Stimulated activated CD8-positive, alpha-beta memory T cell treated with anti-CD3 and anti-CD28 coated beads, Interleukin-7, amount 100 ng/mL, for 48 hours (primary cell): ENCODE measurements around the gene GPR132.

Experiments
- DNase-seq, 2 donors: peaks; one replicate each; pipeline ENCODE4 v3.0.0-alpha.2; 2020; ENCODE audit warnings: low read depth in 1 of 2; ENCODE audit errors: extremely low read depth in 1 of 2

Gene GPR132

GRCh38 chr14:105023791-105024480 is 41.3 kb downstream of the GPR132 start:
- DNase-seq: no peak

DNA sequence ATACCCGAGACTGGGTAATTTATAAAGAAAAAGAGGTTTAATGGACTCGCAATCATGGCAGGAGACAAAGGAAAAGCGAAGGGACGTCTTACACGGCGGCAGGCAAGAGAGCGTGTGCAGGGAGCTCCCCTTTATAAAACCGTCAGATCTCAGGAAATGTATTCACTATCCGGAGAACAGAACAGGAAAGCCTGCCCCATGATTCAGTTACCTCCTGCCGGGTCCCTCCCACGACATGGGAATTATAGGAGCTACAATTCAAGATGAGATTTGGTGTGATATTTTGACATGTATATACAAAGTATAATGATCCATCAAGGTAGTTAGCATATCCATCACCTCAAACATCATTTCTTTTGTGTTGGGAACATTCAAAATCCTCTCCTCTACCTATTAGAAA is 42.1 kb downstream of the GPR132 start:
- DNase-seq: no peak

GRCh38 chr14:105022276-105022670 is 43.0 kb downstream of the GPR132 start:
- no peak for DNase-seq

DNA sequence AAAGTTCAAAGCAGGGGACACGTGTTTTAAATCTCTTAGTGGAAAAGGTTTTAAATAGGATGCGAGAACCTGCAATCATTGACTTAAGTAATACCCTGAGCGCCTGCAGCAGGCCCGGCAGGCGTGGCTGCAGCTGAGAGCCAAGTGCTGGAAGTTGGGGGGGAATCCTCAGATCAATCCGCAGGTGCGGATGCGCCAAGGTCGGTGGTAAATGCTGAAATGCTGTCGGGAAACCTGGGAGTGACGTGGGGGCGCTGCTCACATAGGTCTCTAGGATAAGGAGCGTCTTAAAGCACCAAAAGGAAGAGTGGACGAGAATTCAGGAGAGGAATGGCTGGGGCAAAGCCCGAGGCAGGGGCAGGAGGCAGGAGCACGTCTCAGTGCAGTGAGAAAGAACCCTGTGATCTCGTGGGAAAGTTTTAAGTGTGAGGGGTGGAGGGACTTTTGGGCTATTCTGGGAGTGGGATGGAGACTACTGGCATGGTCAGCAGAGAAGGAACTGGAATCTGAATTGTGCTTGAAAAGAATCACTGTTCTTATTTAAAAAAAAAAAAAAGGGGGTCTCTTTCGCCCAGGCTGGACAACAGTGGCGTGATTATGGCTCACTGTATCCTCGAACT is 43.5 kb downstream of the GPR132 start:
- peak in 1 of 2 donors; percentile 20 for DNase-seq

GRCh38 chr14:105020815-105021655 is 44.2 kb downstream of the GPR132 start, which contains the start of gene CDCA4:
TSS of gene CDCA4 (minus strand) at chr14:105021083. CDS start at chr14:105011929, 9,154 bp downstream.
- DNase-seq: peak; percentile 94 to 98

DNA sequence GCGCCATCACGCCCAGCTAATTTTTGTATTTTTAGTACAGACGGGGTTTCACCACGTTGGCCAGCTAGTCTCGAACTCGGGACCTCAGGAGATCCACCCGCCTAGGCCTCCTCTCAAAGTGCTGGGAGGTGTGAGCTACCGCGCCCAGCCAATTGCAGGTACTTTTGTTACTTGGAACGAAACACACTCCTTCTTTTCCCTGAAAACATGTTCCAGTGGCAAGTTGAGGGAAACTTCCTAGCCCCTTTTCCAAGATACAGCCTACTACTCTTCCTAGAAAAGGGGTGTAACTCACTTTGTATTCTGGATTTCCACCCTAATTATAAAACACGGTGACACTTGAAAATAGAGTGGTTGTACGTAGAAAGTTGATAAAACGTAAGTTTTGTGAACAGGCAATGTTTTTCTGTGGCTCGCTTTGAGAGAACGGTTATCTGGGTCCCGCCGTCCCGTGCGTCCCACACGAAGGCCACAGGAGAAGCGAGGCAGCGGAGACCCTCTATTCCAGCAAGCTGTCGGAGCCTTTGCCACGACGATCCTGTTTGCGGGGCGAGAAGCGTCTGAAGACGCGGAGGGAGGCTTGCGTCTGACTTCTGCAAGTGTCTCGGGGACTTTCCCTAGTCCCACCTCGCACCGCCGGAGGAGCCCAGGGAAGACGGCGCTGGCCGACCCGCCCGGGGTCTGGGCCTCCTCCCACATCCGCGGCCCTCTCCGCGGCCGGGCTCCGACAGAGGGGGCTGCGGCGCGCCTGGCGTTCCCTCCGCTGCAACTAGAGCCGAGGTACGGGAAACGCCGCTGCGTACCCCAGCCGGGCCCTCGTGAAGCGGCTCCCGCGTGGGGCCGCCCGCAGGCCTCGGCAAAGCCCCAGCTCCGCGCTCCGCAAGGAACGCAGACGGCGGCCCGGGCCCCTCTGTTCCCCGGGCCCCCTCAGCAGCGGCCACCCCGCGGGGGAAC is 45.1 kb downstream of the GPR132 start:
- peak in 1 of 2 donors; percentile 29 for DNase-seq

GRCh38 chr14:105018414-105018813 is 46.8 kb downstream of the GPR132 start:
- DNase-seq: no peak

DNA sequence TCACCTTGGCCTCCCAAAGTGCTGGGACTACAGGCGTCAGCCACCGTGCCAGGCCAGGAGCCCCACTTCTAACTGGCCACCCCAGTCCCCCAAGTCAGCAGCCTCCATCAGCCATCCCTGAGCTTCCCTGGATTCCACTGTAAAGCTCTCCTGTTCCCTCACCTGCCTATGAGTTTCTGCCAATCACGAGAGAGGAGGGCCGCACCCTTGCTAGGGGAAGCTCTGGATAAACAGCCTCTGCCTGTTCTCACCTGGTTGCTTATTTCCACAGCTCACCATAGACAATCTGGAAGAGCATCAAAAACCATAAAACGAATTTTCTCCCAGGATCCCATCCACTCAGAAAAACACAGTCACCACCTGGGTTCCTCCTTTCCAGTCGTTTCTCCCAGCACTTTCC is 49.3 kb downstream of the GPR132 start:
- DNase-seq: no peak

- no peak for DNase-seq
Measured at GRCh38 chr14:105015242-105015641, 50.0 kb downstream of the GPR132 start.

GRCh38 chr14:105014631-105015030 is 50.6 kb downstream of the GPR132 start:
- DNase-seq: no peak

- DNase-seq: no peak
Measured at GRCh38 chr14:105014032-105014431, 51.2 kb downstream of the GPR132 start.

DNA sequence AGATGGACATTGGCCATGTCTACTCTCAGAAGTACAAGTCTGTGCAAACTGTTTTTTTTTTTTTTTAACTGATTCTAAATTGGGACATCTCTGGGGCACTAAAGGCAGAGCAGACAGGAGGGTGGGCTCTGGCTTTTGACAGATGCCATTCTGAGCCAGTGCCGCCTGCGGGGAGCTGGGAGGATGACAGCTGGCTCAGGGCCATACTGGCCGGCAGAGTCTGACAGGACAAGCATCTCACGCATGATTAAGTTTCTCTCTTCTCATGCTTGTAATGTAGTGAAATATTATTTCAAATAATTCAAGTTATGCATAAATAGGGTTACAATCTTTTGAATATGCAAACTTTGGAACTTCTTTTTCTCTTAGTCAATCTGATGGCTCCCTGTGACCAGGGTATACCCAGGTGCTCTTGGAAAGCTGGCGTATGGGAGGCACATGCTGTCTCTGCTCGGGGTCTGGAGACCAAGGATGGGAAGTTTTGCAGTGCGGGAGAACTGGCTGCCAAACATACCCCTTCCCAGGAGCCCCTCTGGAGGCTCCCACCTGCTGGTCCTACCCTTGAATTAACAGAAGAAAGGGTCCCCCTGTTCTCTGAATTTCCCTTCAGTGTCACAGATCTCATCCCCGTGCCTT is 52.0 kb downstream of the GPR132 start:
- DNase-seq: no peak

GRCh38 chr14:105012171-105012985 is 52.9 kb downstream of the GPR132 start:
- no peak for DNase-seq

- DNase-seq: no peak
Measured at GRCh38 chr14:105011312-105011990, 53.8 kb downstream of the GPR132 start.

- DNase-seq: no peak
Measured at GRCh38 chr14:105010891-105011291, 54.3 kb downstream of the GPR132 start.

DNA sequence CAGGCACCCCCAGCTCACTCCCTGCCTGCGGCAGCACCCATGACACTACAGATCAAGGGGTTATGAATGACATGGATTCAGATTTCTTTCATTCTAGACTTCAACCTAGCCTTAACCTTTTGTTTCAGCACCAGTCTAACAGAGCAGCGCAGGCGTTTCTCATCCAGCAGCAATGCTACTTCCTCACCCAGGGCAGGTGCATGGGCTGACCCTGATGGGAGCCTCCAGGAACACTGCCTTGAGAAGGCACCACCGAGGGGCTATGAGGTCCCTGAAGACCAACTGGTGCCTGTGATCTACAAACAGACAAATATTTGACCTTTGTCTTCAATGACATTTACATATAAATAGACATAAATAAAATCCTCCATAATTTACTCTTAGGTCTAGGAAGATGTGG is 55.1 kb downstream of the GPR132 start:
- no peak for DNase-seq

DNA sequence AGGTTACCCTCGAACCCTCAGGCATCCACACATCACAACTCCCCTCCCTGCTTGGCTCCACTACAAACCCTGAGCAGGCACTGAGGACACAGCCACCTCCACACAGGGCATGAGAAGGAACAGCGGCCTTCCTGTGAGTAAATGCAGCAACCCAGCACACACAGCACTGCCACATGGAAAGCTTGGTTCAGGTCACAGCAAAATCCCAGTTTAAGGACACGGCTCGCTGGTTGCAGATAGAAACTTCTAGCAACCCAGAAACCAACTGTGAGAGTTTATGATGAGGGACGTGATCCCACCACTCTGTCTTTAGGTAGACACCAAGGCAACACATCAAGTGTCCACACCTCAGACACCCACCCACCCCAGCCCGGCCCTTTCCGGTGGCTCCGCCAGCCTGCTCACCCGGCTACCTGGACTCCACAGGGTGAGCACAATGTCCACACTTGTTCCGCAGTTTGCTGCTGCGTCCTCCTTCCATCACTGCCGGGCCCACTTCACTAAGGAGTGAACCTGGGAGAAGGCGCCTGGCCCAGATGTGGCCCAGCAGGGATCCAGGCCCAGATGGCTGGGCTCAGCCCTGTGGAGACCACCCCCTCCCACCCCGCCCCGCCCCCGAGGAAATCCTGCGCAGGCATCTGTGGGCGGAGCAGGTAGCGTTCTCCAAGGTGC is 57.5 kb downstream of the GPR132 start:
- no peak for DNase-seq
